Measurements from ENCODE around the gene OR10H4. TPM values are rescaled to one million over a fixed set of nuclear protein-coding genes. Genes with fewer than 3 reads are reported as not detected.
"Not testable (repeated sequence)": the region's sequence is repeated elsewhere in the genome, so short reads cannot be mapped to it uniquely, and the experiment has no call there.

OR10H4 gene
- total RNA-seq, 4 donors from 2014 or later = not detected

GRCh38 chr19:15919243-15919642 is 29.6 kb upstream of the OR10H4 start:
- Histone ChIP-seq H3K4me3 (no peak overlapping the region), H3K27ac (no peak overlapping the region), H3K27me3 (peaks cover 0 to 5% (median 0%) of the 10 kb centered on the region in 4 donors), H3K4me1 (no peaks in the 10 kb centered on the region), H3K9me3 (peaks cover 0 to 16% (median 0%) of the 10 kb centered on the region in 3 donors), H3K36me3 (peaks cover 0 to 66% (median 4%) of the 10 kb centered on the region in 3 donors)
- no peak for TF ChIP-seq POLR2A (IDR thresholded peaks at IDR 0.05)
- WGBS, 2 donors = 82 to 88% methylated on average over 4 of the region's 4 CpGs
- DNase-seq = no peak
- intact Hi-C loops (cut with DNase I) = no loop called here

- Histone ChIP-seq H3K27ac (no peak overlapping the region), H3K9me3 (no peaks in the 10 kb centered on the region), H3K4me3 (no peak overlapping the region), H3K27me3 (no peaks in the 10 kb centered on the region), H3K4me1 (no peaks in the 10 kb centered on the region), H3K36me3 (peaks cover 0 to 70% (median 0%) of the 10 kb centered on the region in 3 donors)
- intact Hi-C loops (cut with DNase I) = no loop called here
- no peak for TF ChIP-seq POLR2A (IDR thresholded peaks at IDR 0.05)
- TF ChIP-seq CTCF (IDR thresholded peaks at IDR 0.05) = no peak
- WGBS, 2 donors = 50 to 68% methylated on average over 4 of the region's 4 CpGs
- no peak for DNase-seq
These were observed 26.8 kb upstream of the OR10H4 start for GRCh38 chr19:15922021-15922420.

- Histone ChIP-seq H3K27me3 (no peaks in the 10 kb centered on the region), H3K36me3 (peaks cover 0 to 72% (median 0%) of the 10 kb centered on the region in 3 donors), H3K4me1 (no peaks in the 10 kb centered on the region), H3K9me3 (no peaks in the 10 kb centered on the region), H3K27ac (no peak overlapping the region), H3K4me3 (no peak overlapping the region)
- no peak for TF ChIP-seq POLR2A (IDR thresholded peaks at IDR 0.05)
- no peak for TF ChIP-seq CTCF (IDR thresholded peaks at IDR 0.05)
- no peak for DNase-seq
- WGBS, 2 donors = 87 to 89% methylated on average over 7 to 8 of the region's 8 CpGs
- intact Hi-C loops (cut with DNase I) = no loop called here
These were observed 25.1 kb upstream of the OR10H4 start for GRCh38 chr19:15923702-15924101.

GRCh38 chr19:15926484-15926883 is 22.3 kb upstream of the OR10H4 start:
- no CpG with 5 or more reads among the region's 1 CpG for WGBS, 2 donors
- Histone ChIP-seq H3K9me3 (no peaks in the 10 kb centered on the region), H3K27me3 (no peaks in the 10 kb centered on the region), H3K4me3 (no peak overlapping the region), H3K27ac (no peak overlapping the region), H3K36me3 (peaks cover 0 to 94% (median 0%) of the 10 kb centered on the region in 3 donors), H3K4me1 (no peaks in the 10 kb centered on the region)
- intact Hi-C loops (cut with DNase I) = no loop called here
- TF ChIP-seq CTCF (IDR thresholded peaks at IDR 0.05) = no peak
- no peak for TF ChIP-seq POLR2A (IDR thresholded peaks at IDR 0.05)
- no peak for DNase-seq

- no peak for DNase-seq
- Histone ChIP-seq H3K4me3 (no peak overlapping the region), H3K27ac (no peak overlapping the region), H3K27me3 (no peaks in the 10 kb centered on the region), H3K9me3 (no peaks in the 10 kb centered on the region), H3K4me1 (no peaks in the 10 kb centered on the region), H3K36me3 (peaks cover 0 to 75% (median 0%) of the 10 kb centered on the region in 3 donors)
- intact Hi-C loops (cut with DNase I) = no loop called here
- WGBS, 2 donors = 74 to 83% methylated on average over 3 of the region's 3 CpGs
- TF ChIP-seq CTCF (IDR thresholded peaks at IDR 0.05) (no peak), POLR2A (IDR thresholded peaks at IDR 0.05) (no peak)
These were observed 20.5 kb upstream of the OR10H4 start for GRCh38 chr19:15928321-15928720.

GRCh38 chr19:15933761-15934331 is 15.0 kb upstream of the OR10H4 start:
- H3K36me3 ChIP-seq = peaks cover 0 to 24% (median 0%) of the 10 kb centered on the region in 3 donors
- DNase-seq; intact Hi-C loops (cut with DNase I); H3K9me3 ChIP-seq; H3K27me3 ChIP-seq: not testable (repeated sequence)
- peak overlapping the region; percentile 36 to 61 (median 39) for H3K4me3 ChIP-seq
- 37% methylated on average over 8 of the region's 12 CpGs for WGBS, 2 donors
- peaks cover 5 to 22% (median 5%) of the 10 kb centered on the region in 3 donors for H3K4me1 ChIP-seq
- H3K27ac ChIP-seq = peak overlapping the region; percentile 75 to 92 (median 82)

All from esophagus squamous epithelium (tissue), 5 donors.